ENCODE results near the gene UBXN10. TPM values are rescaled to one million over a fixed set of nuclear protein-coding genes. Genes with fewer than 3 reads are reported as not detected.

The UBXN10 gene
- total RNA-seq, 1 donor from 2014 or later = 5.0 TPM

- Mint-ChIP-seq H3K36me3 (no peaks in the 10 kb centered on the region), H3K4me3 (no peak overlapping the region), H3K4me1 (ENCODE audit: unreplicated experiment) (no peaks in the 10 kb centered on the region), H3K27me3 (peaks cover 23% of the 10 kb centered on the region), H3K27ac (no peak overlapping the region), H3K9me3 (peaks cover 6% of the 10 kb centered on the region)
- no peak for DNase-seq (ENCODE audit: extremely low spot score, unreplicated experiment)
- TF ChIP-seq CTCF (conservative IDR thresholded peaks at IDR 0.05) = no peak
Observed at GRCh38 chr1:20166051-20166450, 19.8 kb upstream of the UBXN10 start.

DNA sequence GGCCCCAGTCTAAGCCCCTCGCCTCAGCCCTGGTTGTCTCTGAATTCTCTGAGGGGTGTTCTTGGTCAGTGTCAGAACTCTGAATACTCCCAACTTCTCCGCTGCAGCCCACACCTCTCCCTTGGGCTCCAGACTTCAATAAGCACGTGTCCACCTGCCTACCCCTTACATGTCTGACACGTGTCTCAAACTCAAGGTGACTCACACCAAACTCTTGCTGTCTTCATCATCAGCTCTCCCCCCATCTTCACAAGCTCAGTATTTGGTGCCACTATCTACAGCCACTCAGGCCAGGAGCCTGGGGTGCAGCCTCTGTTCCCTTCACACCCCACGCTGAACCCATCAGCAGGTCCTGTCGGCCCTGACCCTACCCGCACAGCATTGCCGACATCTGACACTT, 18.8 kb upstream of the UBXN10 start:
- Mint-ChIP-seq H3K4me3 (no peak overlapping the region), H3K36me3 (no peaks in the 10 kb centered on the region), H3K27ac (no peak overlapping the region), H3K4me1 (ENCODE audit: unreplicated experiment) (no peaks in the 10 kb centered on the region), H3K9me3 (peaks cover 6% of the 10 kb centered on the region), H3K27me3 (peaks cover 23% of the 10 kb centered on the region)
- no peak for TF ChIP-seq CTCF (conservative IDR thresholded peaks at IDR 0.05)
- no peak for DNase-seq (ENCODE audit: extremely low spot score, unreplicated experiment)

GRCh38 chr1:20168564-20169491, 17.1 kb upstream of the UBXN10 start:
- Mint-ChIP-seq H3K27me3 (peaks cover 20% of the 10 kb centered on the region), H3K4me3 (no peak overlapping the region), H3K4me1 (ENCODE audit: unreplicated experiment) (no peaks in the 10 kb centered on the region), H3K9me3 (peaks cover 6% of the 10 kb centered on the region), H3K27ac (no peak overlapping the region), H3K36me3 (no peaks in the 10 kb centered on the region)
- DNase-seq (ENCODE audit: extremely low spot score, unreplicated experiment) = no peak
- no peak for TF ChIP-seq CTCF (conservative IDR thresholded peaks at IDR 0.05)

DNA sequence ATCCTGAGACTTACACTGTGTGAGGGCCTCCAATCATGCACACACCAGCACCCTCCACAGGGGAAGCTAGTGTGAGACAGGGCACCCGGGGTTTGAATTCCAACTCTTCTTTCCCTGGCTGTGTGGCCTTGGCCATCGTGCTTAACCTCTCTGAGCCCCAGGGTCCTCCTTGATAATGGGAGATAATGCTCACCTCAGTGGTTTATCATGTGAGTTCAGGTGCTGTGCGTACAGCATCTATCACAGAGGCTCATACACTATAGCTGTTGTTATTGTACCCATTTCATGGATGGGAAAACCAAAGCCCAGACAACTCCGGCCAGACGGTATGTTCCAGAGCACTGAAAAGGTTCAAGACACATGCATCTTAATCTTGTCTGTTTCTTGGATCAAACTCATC, 16.0 kb upstream of the UBXN10 start:
- Mint-ChIP-seq H3K27me3 (peaks cover 16% of the 10 kb centered on the region), H3K36me3 (no peaks in the 10 kb centered on the region), H3K4me3 (no peak overlapping the region), H3K27ac (no peak overlapping the region), H3K9me3 (peaks cover 5% of the 10 kb centered on the region), H3K4me1 (ENCODE audit: unreplicated experiment) (no peaks in the 10 kb centered on the region)
- no peak for TF ChIP-seq CTCF (conservative IDR thresholded peaks at IDR 0.05)
- DNase-seq (ENCODE audit: extremely low spot score, unreplicated experiment) = no peak

GRCh38 chr1:20172033-20172590, 13.8 kb upstream of the UBXN10 start:
- H3K9me3 Mint-ChIP-seq = no peaks in the 10 kb centered on the region
- TF ChIP-seq CTCF (conservative IDR thresholded peaks at IDR 0.05) = no peak
- H3K27ac Mint-ChIP-seq = no peak overlapping the region
- H3K4me3 Mint-ChIP-seq = no peak overlapping the region
- no peaks in the 10 kb centered on the region for H3K36me3 Mint-ChIP-seq
- no peak for DNase-seq (ENCODE audit: extremely low spot score, unreplicated experiment)
- peaks cover 11% of the 10 kb centered on the region for H3K27me3 Mint-ChIP-seq
- no peaks in the 10 kb centered on the region for H3K4me1 Mint-ChIP-seq (ENCODE audit: unreplicated experiment)

All from type B pancreatic cell (in vitro differentiated cells).